Hepatocyte (in vitro differentiated cells): ENCODE results near the gene AGAP5. TPM values are rescaled to one million over a fixed set of nuclear protein-coding genes. Genes with fewer than 3 reads are reported as not detected.
"Not testable (repeated sequence)": the region's sequence is repeated elsewhere in the genome, so short reads cannot be mapped to it uniquely, and the experiment has no call there.

Source experiments
- DNase-seq: peaks from one replicate; pipeline ENCODE4 v3.0.0-alpha.2; 2016; ENCODE audit warnings: low spot score
- H2AFZ ChIP-seq: fragments of 200-600 bp; sonication (generic); 2 replicates; pipeline ENCODE4 v1.6.0; 2016; ENCODE audit warnings: antibody characterized with exemption, mild to moderate bottlenecking
- H3K27ac ChIP-seq: fragments of 200-600 bp; sonication (generic); 2 replicates; pipeline ENCODE4 v1.5.1; 2016; ENCODE audit warnings: mild to moderate bottlenecking
- H3K27me3 ChIP-seq: fragments of 200-600 bp; sonication (generic); 2 replicates; pipeline ENCODE4 v1.6.1; 2016
- H3K36me3 ChIP-seq: fragments of 200-600 bp; sonication (generic); replicated peaks from 2 replicates; pipeline ENCODE4 v1.5.1; 2016; ENCODE audit warnings: low read depth; ENCODE audit not compliant: insufficient read depth
- H3K4me1 ChIP-seq: fragments of 200-600 bp; sonication (generic); 2 replicates; pipeline ENCODE4 v1.5.1; 2016; ENCODE audit warnings: mild to moderate bottlenecking, moderate library complexity; ENCODE audit not compliant: insufficient read depth
- H3K4me2 ChIP-seq: fragments of 200-600 bp; sonication (generic); 2 replicates; pipeline ENCODE4 v1.6.0; 2016
- H3K4me3 ChIP-seq: fragments of 200-600 bp; sonication (generic); 2 replicates; pipeline ENCODE4 v1.5.1; 2016; ENCODE audit warnings: mild to moderate bottlenecking
- H3K79me2 ChIP-seq: fragments of 200-600 bp; sonication (generic); 2 replicates; pipeline ENCODE4 v1.6.0; 2017; ENCODE audit warnings: mild to moderate bottlenecking
- H3K9me2 ChIP-seq: fragments of 200-600 bp; sonication (generic); replicated peaks from 2 replicates; pipeline ENCODE4 v1.6.0; 2017; ENCODE audit warnings: mild to moderate bottlenecking; ENCODE audit not compliant: insufficient read depth
- H3K9me3 ChIP-seq: fragments of 200-600 bp; sonication (generic); 2 replicates; pipeline ENCODE4 v1.5.1; 2016; ENCODE audit warnings: low read depth, mild to moderate bottlenecking
- H4K20me1 ChIP-seq: fragments of 200-600 bp; sonication (generic); 2 replicates; pipeline ENCODE4 v1.6.0; 2016; ENCODE audit warnings: mild to moderate bottlenecking; ENCODE audit not compliant: insufficient read depth, poor library complexity, severe bottlenecking
- EZH2 ChIP-seq: fragments of 200-600 bp; sonication (generic); IDR thresholded peaks from 2 replicates; pipeline ENCODE4 v1.6.1; 2016; ENCODE audit warnings: antibody characterized with exemption, mild to moderate bottlenecking, borderline replicate concordance
- EZH2phosphoT487 ChIP-seq: fragments of 200-600 bp; sonication (generic); IDR thresholded peaks from one replicate; pipeline ENCODE4 v1.6.1; 2018; ENCODE audit warnings: antibody characterized with exemption, mild to moderate bottlenecking, low read depth, moderate library complexity; ENCODE audit not compliant: unreplicated experiment, severe bottlenecking
- WGBS: methylation state at CpG from one replicate; pipeline ENCODE4 v1.1.6; 2016; ENCODE audit warnings: low lambda C conversion rate; ENCODE audit errors: missing lambda C conversion rate; 5-methylcytosine and 5-hydroxymethylcytosine counted together
- polyA plus RNA-seq: library from polyadenylated mRNA; unstranded; fragments of >200 nt; fragmentation: Nextera tagmentation; extraction: Ambion mirVana; gene quantifications from 2 replicates; pipeline ENCODE4 v1.2.1, GENCODE V29; 2016
- total RNA-seq: library from RNA; depleted of rRNA; stranded (reverse); fragments of >200 nt; gene quantifications from 2 replicates; pipeline ENCODE4 v1.2.3, GENCODE V29; 2014
- TF ChIP-seq, protein P1 (sequence below): fragments of 200-600 bp; sonication (generic); IDR thresholded peaks from 2 replicates; pipeline ENCODE4 v1.5.1; 2016; ENCODE audit warnings: antibody characterized with exemption, mild to moderate bottlenecking; ENCODE audit not compliant: poor library complexity

Gene AGAP5
- total and polyA plus RNA-seq, 2 experiments from 2014 or later: 1.9 to 3.6 TPM

DNA sequence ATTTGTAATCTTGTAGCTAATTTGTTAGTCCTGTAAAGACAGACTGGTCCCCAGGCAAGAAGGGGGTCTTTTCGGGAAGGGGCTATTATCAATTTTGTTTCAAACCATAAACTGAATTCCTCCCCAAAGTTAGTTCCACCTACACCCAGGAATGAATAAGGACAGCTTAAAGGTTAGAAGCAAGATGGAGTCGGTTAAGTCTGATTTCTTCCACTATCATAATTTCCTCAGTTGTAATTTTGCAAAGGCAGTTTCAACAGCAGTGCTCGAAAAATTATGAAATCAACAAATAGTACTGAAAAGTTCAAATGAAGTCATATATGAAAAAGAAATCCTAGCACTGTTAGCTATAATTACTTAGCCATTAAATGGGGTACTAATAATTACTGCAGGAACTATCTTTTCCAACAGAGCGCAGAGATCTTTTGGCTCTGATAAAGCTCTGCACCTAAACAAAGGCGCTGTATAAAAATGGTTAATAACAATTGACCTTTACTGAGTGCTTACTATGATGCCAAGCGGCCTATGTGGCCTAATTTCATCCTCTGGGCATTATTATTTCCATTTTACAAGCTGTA is 45.5 kb upstream of the AGAP5 start:
- 36% methylated on average over 6 of the region's 6 CpGs for WGBS
- Histone ChIP-seq H3K4me1 (peaks cover 19% of the 10 kb centered on the region), H3K4me3 (peak overlapping the region; percentile 47), H3K4me2 (peak overlapping the region; percentile 79), H4K20me1 (no peaks in the 10 kb centered on the region), H2AFZ (peak overlapping the region; percentile 67), H3K9me2 (no peaks in the 10 kb centered on the region), H3K27me3 (no peaks in the 10 kb centered on the region), H3K36me3 (no peaks in the 10 kb centered on the region), H3K27ac (peak overlapping the region; percentile 97), H3K79me2 (peaks cover 67% of the 10 kb centered on the region), H3K9me3 (no peaks in the 10 kb centered on the region)
- no peak for DNase-seq
- TF ChIP-seq EZH2: no peak
- TF ChIP-seq, protein P1, sequence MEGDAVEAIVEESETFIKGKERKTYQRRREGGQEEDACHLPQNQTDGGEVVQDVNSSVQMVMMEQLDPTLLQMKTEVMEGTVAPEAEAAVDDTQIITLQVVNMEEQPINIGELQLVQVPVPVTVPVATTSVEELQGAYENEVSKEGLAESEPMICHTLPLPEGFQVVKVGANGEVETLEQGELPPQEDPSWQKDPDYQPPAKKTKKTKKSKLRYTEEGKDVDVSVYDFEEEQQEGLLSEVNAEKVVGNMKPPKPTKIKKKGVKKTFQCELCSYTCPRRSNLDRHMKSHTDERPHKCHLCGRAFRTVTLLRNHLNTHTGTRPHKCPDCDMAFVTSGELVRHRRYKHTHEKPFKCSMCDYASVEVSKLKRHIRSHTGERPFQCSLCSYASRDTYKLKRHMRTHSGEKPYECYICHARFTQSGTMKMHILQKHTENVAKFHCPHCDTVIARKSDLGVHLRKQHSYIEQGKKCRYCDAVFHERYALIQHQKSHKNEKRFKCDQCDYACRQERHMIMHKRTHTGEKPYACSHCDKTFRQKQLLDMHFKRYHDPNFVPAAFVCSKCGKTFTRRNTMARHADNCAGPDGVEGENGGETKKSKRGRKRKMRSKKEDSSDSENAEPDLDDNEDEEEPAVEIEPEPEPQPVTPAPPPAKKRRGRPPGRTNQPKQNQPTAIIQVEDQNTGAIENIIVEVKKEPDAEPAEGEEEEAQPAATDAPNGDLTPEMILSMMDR: no peak
- no peak for TF ChIP-seq EZH2phosphoT487

DNA sequence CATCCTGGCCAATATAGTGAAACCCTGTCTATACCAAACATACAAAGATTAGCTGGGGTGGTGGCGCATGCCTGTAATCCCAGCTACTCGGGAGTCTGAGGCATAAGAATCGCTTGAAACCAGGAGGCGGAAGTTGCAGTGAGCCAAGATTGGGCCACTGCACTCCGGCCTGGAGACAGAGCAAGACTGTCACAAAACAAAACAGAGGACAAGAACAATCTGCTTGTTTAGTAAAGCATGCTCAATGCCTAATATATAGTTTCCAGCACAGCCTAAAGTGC is 44.5 kb upstream of the AGAP5 start:
- no peak for TF ChIP-seq EZH2
- TF ChIP-seq, protein P1: no peak
- TF ChIP-seq EZH2phosphoT487: no peak
- peaks cover 57% of the 10 kb centered on the region for H3K79me2 ChIP-seq
- no peak overlapping the region for H3K4me3 ChIP-seq
- H4K20me1 ChIP-seq: no peaks in the 10 kb centered on the region
- peak overlapping the region; percentile 97 for H3K27ac ChIP-seq
- peak overlapping the region; percentile 79 for H3K4me2 ChIP-seq
- no peak for DNase-seq
- no peaks in the 10 kb centered on the region for H3K9me3 ChIP-seq
- no peaks in the 10 kb centered on the region for H3K27me3 ChIP-seq
- H3K4me1 ChIP-seq: peaks cover 19% of the 10 kb centered on the region
- H2AFZ ChIP-seq: no peak overlapping the region
- H3K36me3 ChIP-seq: no peaks in the 10 kb centered on the region
- WGBS: 99% methylated on average over 5 of the region's 5 CpGs
- H3K9me2 ChIP-seq: no peaks in the 10 kb centered on the region

DNA sequence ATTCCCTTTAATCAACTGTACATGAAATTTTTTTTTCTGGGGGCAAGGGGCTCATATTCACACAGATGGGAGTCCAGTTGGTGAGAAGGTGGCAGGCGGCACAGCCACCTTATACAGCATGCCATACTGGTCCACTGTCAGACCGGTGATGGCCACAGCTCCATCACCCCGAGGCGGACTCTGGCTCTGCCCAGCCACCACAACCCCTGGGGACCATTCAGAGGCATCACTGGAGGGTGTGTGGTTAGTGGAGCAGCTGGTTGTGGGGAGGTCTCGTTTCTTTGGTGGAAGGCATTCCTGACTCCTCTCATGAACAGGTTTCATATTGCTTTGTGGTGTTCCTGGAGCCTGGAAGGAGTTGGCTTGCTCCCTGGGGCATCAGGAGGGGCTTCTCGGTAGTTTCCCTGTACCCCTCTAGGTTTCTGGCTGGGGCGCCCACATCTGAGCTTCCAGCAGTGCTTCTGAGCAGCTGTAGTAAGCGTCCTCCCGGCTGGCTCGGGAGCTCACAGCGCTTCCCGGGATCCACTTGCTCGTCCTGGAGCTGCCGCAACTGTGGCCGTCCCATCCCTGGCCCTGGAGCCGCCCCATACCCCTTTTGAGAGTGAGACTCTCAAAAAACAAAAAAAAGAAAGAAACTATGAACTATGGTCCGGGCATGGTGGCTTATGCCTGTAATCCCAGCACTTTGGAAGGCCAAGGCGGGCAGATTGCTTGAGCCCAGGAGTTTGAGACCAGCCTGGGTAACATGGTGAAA is 42.8 kb upstream of the AGAP5 start:
- DNase-seq, H4K20me1 ChIP-seq, H3K9me2 ChIP-seq, H3K9me3 ChIP-seq, H3K27ac ChIP-seq, H3K4me3 ChIP-seq, H3K36me3 ChIP-seq, H2AFZ ChIP-seq, H3K27me3 ChIP-seq, H3K4me2 ChIP-seq: not testable (repeated sequence)
- Histone ChIP-seq H3K4me1 (peaks cover 13% of the 10 kb centered on the region), H3K79me2 (peaks cover 40% of the 10 kb centered on the region)
- WGBS: 97% methylated on average over 18 of the region's 18 CpGs

DNA sequence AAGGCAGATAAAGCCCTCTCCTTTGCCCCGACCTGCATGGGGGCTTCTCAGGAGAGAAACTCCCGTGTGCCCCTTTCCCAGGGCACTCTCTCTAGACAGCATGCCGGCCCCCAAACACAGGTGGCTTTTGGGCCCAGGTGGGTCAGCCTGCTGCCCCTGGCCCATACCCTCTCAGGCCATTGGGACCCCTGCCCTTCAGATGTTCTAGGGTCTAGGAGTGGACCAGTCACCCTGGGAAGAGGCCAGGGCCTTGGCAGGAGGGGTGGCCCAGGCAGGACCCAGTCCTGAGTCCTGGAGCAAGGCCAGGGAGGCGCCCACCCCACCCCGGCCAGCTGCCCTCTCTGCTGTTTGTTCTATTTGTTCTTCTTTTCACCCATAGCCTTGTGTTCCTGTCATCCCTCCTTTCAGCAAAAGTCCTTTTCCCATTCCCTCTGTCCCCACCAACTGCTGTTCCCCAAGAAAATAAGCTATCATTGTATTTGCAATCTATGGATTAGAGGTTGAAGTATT is 36.9 kb upstream of the AGAP5 start:
- H3K27me3 ChIP-seq: no peaks in the 10 kb centered on the region
- no peak overlapping the region for H2AFZ ChIP-seq
- no peak overlapping the region for H3K4me2 ChIP-seq
- no peak overlapping the region for H3K4me3 ChIP-seq
- H3K4me1 ChIP-seq: no peaks in the 10 kb centered on the region
- no peaks in the 10 kb centered on the region for H3K9me3 ChIP-seq
- TF ChIP-seq, protein P1: no peak
- TF ChIP-seq EZH2phosphoT487: no peak
- TF ChIP-seq EZH2: no peak
- H3K9me2 ChIP-seq: no peaks in the 10 kb centered on the region
- no peaks in the 10 kb centered on the region for H3K36me3 ChIP-seq
- DNase-seq: no peak
- no peaks in the 10 kb centered on the region for H4K20me1 ChIP-seq
- H3K79me2 ChIP-seq: peaks cover 39% of the 10 kb centered on the region
- H3K27ac ChIP-seq: no peak overlapping the region
- WGBS: 94% methylated on average over 5 of the region's 5 CpGs
